Measurements from ENCODE around the gene SLC6A19.

DNA sequence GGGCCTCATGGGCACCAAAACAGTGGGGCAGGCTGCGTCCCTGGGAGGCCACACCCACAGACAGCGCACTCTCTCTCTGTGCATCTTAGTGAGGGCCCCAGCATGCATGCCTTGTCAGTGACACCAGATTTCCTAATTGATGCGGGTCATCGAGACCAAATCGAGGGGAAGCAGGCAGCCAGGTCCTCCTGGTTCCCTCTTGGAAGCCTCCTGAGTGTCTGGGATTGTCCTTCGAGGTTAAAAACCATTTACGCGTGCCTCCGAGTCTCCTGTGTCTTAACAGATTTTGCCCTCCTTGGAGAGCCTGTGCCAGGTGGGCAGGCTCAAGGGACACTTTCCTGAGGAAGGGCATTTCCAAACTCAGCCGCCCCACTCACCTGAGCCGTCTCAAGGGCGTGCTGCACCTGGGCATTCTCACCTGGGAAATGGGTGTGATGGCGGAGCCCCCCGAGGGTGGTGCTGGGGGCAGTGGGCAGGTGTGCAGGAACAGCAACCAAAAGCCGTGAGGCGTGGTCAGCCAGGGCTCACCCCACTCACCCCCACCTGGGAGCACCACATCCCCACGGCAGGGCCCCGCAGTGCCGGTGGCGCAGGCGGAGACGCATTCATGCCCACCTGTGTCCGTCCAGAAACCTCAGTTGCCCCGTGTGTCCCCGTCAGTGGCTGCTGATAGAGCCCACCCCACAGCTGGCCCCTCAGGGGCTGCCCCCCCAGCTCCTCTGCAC is 2.7 kb downstream of the SLC6A19 start:
- TF ChIP-seq, protein P1, sequence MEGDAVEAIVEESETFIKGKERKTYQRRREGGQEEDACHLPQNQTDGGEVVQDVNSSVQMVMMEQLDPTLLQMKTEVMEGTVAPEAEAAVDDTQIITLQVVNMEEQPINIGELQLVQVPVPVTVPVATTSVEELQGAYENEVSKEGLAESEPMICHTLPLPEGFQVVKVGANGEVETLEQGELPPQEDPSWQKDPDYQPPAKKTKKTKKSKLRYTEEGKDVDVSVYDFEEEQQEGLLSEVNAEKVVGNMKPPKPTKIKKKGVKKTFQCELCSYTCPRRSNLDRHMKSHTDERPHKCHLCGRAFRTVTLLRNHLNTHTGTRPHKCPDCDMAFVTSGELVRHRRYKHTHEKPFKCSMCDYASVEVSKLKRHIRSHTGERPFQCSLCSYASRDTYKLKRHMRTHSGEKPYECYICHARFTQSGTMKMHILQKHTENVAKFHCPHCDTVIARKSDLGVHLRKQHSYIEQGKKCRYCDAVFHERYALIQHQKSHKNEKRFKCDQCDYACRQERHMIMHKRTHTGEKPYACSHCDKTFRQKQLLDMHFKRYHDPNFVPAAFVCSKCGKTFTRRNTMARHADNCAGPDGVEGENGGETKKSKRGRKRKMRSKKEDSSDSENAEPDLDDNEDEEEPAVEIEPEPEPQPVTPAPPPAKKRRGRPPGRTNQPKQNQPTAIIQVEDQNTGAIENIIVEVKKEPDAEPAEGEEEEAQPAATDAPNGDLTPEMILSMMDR (IDR thresholded peaks at IDR 0.05) = no peak
- no peak for TF ChIP-seq EZH2 (IDR thresholded peaks at IDR 0.05)

Data from neural progenitor cell (in vitro differentiated cells).